ENCODE measurements around the gene FBXO30. TPM values are rescaled to one million over a fixed set of nuclear protein-coding genes. Genes with fewer than 3 reads are reported as not detected.

FBXO30 gene, protein sequence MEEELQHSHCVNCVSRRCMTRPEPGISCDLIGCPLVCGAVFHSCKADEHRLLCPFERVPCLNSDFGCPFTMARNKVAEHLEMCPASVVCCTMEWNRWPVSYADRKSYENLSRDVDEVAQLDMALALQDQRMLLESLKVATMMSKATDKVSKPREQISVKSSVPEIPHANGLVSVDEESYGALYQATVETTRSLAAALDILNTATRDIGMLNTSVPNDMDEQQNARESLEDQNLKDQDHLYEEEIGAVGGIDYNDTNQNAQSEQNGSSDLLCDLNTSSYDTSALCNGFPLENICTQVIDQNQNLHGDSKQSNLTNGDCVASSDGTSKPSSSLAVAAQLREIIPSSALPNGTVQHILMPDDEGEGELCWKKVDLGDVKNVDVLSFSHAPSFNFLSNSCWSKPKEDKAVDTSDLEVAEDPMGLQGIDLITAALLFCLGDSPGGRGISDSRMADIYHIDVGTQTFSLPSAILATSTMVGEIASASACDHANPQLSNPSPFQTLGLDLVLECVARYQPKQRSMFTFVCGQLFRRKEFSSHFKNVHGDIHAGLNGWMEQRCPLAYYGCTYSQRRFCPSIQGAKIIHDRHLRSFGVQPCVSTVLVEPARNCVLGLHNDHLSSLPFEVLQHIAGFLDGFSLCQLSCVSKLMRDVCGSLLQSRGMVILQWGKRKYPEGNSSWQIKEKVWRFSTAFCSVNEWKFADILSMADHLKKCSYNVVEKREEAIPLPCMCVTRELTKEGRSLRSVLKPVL
- polyA plus RNA-seq = 3.4 and 4.4 TPM in 2 replicates

GRCh38 chr6:145814501-145815308, at the start of gene FBXO30:
TSS of gene FBXO30 (minus strand) at chr6:145814795. CDS start at chr6:145806405, 8,390 bp downstream.

Other genes with a start within 250 kb of the FBXO30 start
- gene EPM2A, start 79.3 kb downstream of the FBXO30 start, polyA plus RNA-seq = 8.6 and 9.1 TPM in 2 replicates
- 15.7 and 16.7 TPM in 2 replicates for gene SHPRH, start 149.6 kb upstream of the FBXO30 start, polyA plus RNA-seq
- gene GRM1, start 214.3 kb upstream of the FBXO30 start, polyA plus RNA-seq = 200 and 255 TPM in 2 replicates